Measurements from ENCODE around the gene ASMT.

Gene ASMT

GRCh38 chrX:1584237-1585011, 30.4 kb upstream of the ASMT start:
- Histone ChIP-seq H3K4me3 (ENCODE audit: insufficient read depth, low read length, poor library complexity, severe bottlenecking) (no peak overlapping the region), H3K9me3 (ENCODE audit: insufficient read depth, low read length) (no peaks in the 10 kb centered on the region), H3K36me3 (ENCODE audit: low read length) (no peaks in the 10 kb centered on the region), H3K9me2 (replicated peaks; ENCODE audit: insufficient read depth, low read length) (no peaks in the 10 kb centered on the region), H3K4me2 (ENCODE audit: low read depth, low read length, poor library complexity, severe bottlenecking) (no peak overlapping the region), H4K20me1 (ENCODE audit: low read depth, low read length) (no peaks in the 10 kb centered on the region), H3K79me2 (ENCODE audit: insufficient read depth, low read length) (no peaks in the 10 kb centered on the region), H3F3A (ENCODE audit: insufficient read depth) (peaks cover 16% of the 10 kb centered on the region), H3K27me3 (ENCODE audit: low read length) (no peaks in the 10 kb centered on the region), H2AFZ (ENCODE audit: low read depth, low read length, severe bottlenecking) (no peak overlapping the region), H3K27ac (ENCODE audit: low read depth, low read length) (peak overlapping the region; percentile 40; the same call in 1 of the 2 replicates), H3K9ac (ENCODE audit: low read length) (no peak overlapping the region)
- no peak for TF ChIP-seq EZH2phosphoT487 (conservative IDR thresholded peaks at IDR 0.05; ENCODE audit: low read length)

GRCh38 chrX:1587161-1587560, 27.7 kb upstream of the ASMT start:
- H3K9ac ChIP-seq (ENCODE audit: low read length) = peak overlapping the region; percentile 6; the same call in 1 of the 2 replicates
- peak overlapping the region; percentile 77 for H3K27ac ChIP-seq (ENCODE audit: low read depth, low read length)
- no peaks in the 10 kb centered on the region for H3K36me3 ChIP-seq (ENCODE audit: low read length)
- no peaks in the 10 kb centered on the region for H3K27me3 ChIP-seq (ENCODE audit: low read length)
- H3K4me3 ChIP-seq (ENCODE audit: insufficient read depth, low read length, poor library complexity, severe bottlenecking) = no peak overlapping the region
- H3F3A ChIP-seq (ENCODE audit: insufficient read depth) = peaks cover 20% of the 10 kb centered on the region
- no peaks in the 10 kb centered on the region for H4K20me1 ChIP-seq (ENCODE audit: low read depth, low read length)
- TF ChIP-seq EZH2phosphoT487 (conservative IDR thresholded peaks at IDR 0.05; ENCODE audit: low read length) (no peak), CTCF (IDR thresholded peaks at IDR 0.05; ENCODE audit: insufficient read depth, low read length, poor library complexity, severe bottlenecking) (no peak)
- H3K79me2 ChIP-seq (ENCODE audit: insufficient read depth, low read length) = peaks cover 6% of the 10 kb centered on the region; the same call in 1 of the 2 replicates
- H3K4me2 ChIP-seq (ENCODE audit: low read depth, low read length, poor library complexity, severe bottlenecking) = peak overlapping the region; percentile 45
- H3K9me2 ChIP-seq (replicated peaks; ENCODE audit: insufficient read depth, low read length) = no peaks in the 10 kb centered on the region
- peak overlapping the region; percentile 32 for H2AFZ ChIP-seq (ENCODE audit: low read depth, low read length, severe bottlenecking)
- H3K9me3 ChIP-seq (ENCODE audit: insufficient read depth, low read length) = no peaks in the 10 kb centered on the region

GRCh38 chrX:1589356-1590130, 25.3 kb upstream of the ASMT start:
- Histone ChIP-seq H3K27ac (ENCODE audit: low read depth, low read length) (peak overlapping the region; percentile 40; the same call in 1 of the 2 replicates), H2AFZ (ENCODE audit: low read depth, low read length, severe bottlenecking) (no peak overlapping the region), H3K27me3 (ENCODE audit: low read length) (no peaks in the 10 kb centered on the region), H3K36me3 (ENCODE audit: low read length) (no peaks in the 10 kb centered on the region), H3K9ac (ENCODE audit: low read length) (no peak overlapping the region), H3K79me2 (ENCODE audit: insufficient read depth, low read length) (peaks cover 22% of the 10 kb centered on the region), H3K9me2 (replicated peaks; ENCODE audit: insufficient read depth, low read length) (no peaks in the 10 kb centered on the region), H3K9me3 (ENCODE audit: insufficient read depth, low read length) (no peaks in the 10 kb centered on the region), H3F3A (ENCODE audit: insufficient read depth) (peaks cover 13% of the 10 kb centered on the region), H3K4me2 (ENCODE audit: low read depth, low read length, poor library complexity, severe bottlenecking) (no peak overlapping the region), H3K4me3 (ENCODE audit: insufficient read depth, low read length, poor library complexity, severe bottlenecking) (no peak overlapping the region), H4K20me1 (ENCODE audit: low read depth, low read length) (no peaks in the 10 kb centered on the region)
- TF ChIP-seq CTCF (IDR thresholded peaks at IDR 0.05; ENCODE audit: insufficient read depth, low read length, poor library complexity, severe bottlenecking) (no peak), EZH2phosphoT487 (conservative IDR thresholded peaks at IDR 0.05; ENCODE audit: low read length) (no peak)
